HuH-7 (cell line): Measurements from ENCODE around the gene ZDHHC5.

Experiments
- DNase-seq: peaks from one replicate; pipeline ENCODE4 v3.0.0; 2011; ENCODE audit warnings: low spot score

ZDHHC5 gene

GRCh38 chr11:57729479-57729878, 61.6 kb downstream of the ZDHHC5 start:
- no peak for DNase-seq

- DNase-seq, result no peak
These were observed 64.7 kb downstream of the ZDHHC5 start for GRCh38 chr11:57732661-57733060.

GRCh38 chr11:57735619-57736298, 67.8 kb downstream of the ZDHHC5 start:
- DNase-seq, result no peak

- peak; percentile 100 for DNase-seq
These were observed 73.5 kb downstream of the ZDHHC5 start, which contains the start of gene SELENOH for GRCh38 chr11:57741132-57742086. TSS of gene SELENOH (plus strand) at chr11:57741491. CDS start at chr11:57741596, 105 bp downstream.

GRCh38 chr11:57742087-57742452, 74.2 kb downstream of the ZDHHC5 start:
- no peak for DNase-seq

GRCh38 chr11:57744357-57744756, 76.4 kb downstream of the ZDHHC5 start:
- no peak for DNase-seq

GRCh38 chr11:57745206-57745605, 77.3 kb downstream of the ZDHHC5 start:
- DNase-seq, result no peak

- DNase-seq, result no peak
These were observed 79.0 kb downstream of the ZDHHC5 start for GRCh38 chr11:57746920-57747319.
